Adrenal gland (tissue), 5 donors: ENCODE measurements around the gene ATXN2.
"Not testable (repeated sequence)": the region's sequence is repeated elsewhere in the genome, so short reads cannot be mapped to it uniquely, and the experiment has no call there.

ENCODE experiments used
- POLR2A ChIP-seq, 2 donors: fragments of 450-650 bp; IDR thresholded peaks; one replicate each; pipeline ENCODE4 v1.6.1; 2017; ENCODE audit warnings: antibody characterized with exemption in 2 of 2, mild to moderate bottlenecking in 2 of 2, moderate library complexity in 1 of 2
- TF ChIP-seq, protein P1 (sequence below), 6 experiments: fragments of 450-650 bp in 4 of 6; fragments of 200-600 bp in 2 of 6; sonication (generic) in 1 of 6; IDR thresholded peaks; 1 replicate in 5 of 6; 2 replicates in 1 of 6; pipeline versions ENCODE4 v1.5.1 to v1.8.0; 2016 to 2021; ENCODE audit warnings: antibody characterized with exemption in 6 of 6, mild to moderate bottlenecking in 2 of 6, moderate library complexity in 1 of 6
- donor health status: DM: no; HTN: no; CAD: no.

GRCh38 chr12:111492979-111493378 lies 106.1 kb downstream of the ATXN2 start:
- TF ChIP-seq, protein P1, sequence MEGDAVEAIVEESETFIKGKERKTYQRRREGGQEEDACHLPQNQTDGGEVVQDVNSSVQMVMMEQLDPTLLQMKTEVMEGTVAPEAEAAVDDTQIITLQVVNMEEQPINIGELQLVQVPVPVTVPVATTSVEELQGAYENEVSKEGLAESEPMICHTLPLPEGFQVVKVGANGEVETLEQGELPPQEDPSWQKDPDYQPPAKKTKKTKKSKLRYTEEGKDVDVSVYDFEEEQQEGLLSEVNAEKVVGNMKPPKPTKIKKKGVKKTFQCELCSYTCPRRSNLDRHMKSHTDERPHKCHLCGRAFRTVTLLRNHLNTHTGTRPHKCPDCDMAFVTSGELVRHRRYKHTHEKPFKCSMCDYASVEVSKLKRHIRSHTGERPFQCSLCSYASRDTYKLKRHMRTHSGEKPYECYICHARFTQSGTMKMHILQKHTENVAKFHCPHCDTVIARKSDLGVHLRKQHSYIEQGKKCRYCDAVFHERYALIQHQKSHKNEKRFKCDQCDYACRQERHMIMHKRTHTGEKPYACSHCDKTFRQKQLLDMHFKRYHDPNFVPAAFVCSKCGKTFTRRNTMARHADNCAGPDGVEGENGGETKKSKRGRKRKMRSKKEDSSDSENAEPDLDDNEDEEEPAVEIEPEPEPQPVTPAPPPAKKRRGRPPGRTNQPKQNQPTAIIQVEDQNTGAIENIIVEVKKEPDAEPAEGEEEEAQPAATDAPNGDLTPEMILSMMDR (IDR thresholded peaks at IDR 0.05): not testable (repeated sequence)
- not testable (repeated sequence) for TF ChIP-seq POLR2A (IDR thresholded peaks at IDR 0.05)
